HG03571 (cell line): ENCODE data around the gene LAMA3.
"Not testable (repeated sequence)": the region's sequence is repeated elsewhere in the genome, so short reads cannot be mapped to it uniquely, and the experiment has no call there.

Experiments used
- ATAC-seq: cut with Tn5 transposase; IDR thresholded peaks from one replicate; pipeline ENCODE4 v1.9.1; 2021; ENCODE audit not compliant: unreplicated experiment

The LAMA3 gene

GRCh38 chr18:23703057-23703986 lies 14.1 kb downstream of the LAMA3 start:
- ATAC-seq = no peak

- ATAC-seq = no peak
Observed at GRCh38 chr18:23703987-23704384, 14.7 kb downstream of the LAMA3 start.

- no peak for ATAC-seq
Observed at GRCh38 chr18:23704806-23705205, 15.6 kb downstream of the LAMA3 start.

- no peak for ATAC-seq
Observed at GRCh38 chr18:23706971-23707640, 17.9 kb downstream of the LAMA3 start.

GRCh38 chr18:23710068-23710527 lies 20.8 kb downstream of the LAMA3 start:
- no peak for ATAC-seq

- ATAC-seq = no peak
Observed at GRCh38 chr18:23710946-23711345, 21.7 kb downstream of the LAMA3 start.

GRCh38 chr18:23711426-23711825 lies 22.2 kb downstream of the LAMA3 start:
- ATAC-seq = no peak

- no peak for ATAC-seq
Observed at GRCh38 chr18:23712445-23712844, 23.2 kb downstream of the LAMA3 start.

- ATAC-seq = no peak
Observed at GRCh38 chr18:23714576-23714975, 25.3 kb downstream of the LAMA3 start.

- ATAC-seq = not testable (repeated sequence)
Observed at GRCh38 chr18:23716079-23716478, 26.8 kb downstream of the LAMA3 start.

- ATAC-seq = no peak
Observed at GRCh38 chr18:23716516-23716915, 27.3 kb downstream of the LAMA3 start.

- no peak for ATAC-seq
Observed at GRCh38 chr18:23716966-23717365, 27.7 kb downstream of the LAMA3 start.

- no peak for ATAC-seq
Observed at GRCh38 chr18:23718243-23718720, 29.0 kb downstream of the LAMA3 start.

- ATAC-seq = no peak
Observed at GRCh38 chr18:23718731-23719130, 29.5 kb downstream of the LAMA3 start.

GRCh38 chr18:23719634-23720201 lies 30.5 kb downstream of the LAMA3 start:
- no peak for ATAC-seq

GRCh38 chr18:23721696-23722480 lies 32.6 kb downstream of the LAMA3 start:
- no peak for ATAC-seq

GRCh38 chr18:23722646-23723045 lies 33.4 kb downstream of the LAMA3 start:
- no peak for ATAC-seq

- ATAC-seq = no peak
Observed at GRCh38 chr18:23723121-23723520, 33.9 kb downstream of the LAMA3 start.

- ATAC-seq = no peak
Observed at GRCh38 chr18:23724681-23725080, 35.4 kb downstream of the LAMA3 start.

- no peak for ATAC-seq
Observed at GRCh38 chr18:23725351-23725750, 36.1 kb downstream of the LAMA3 start.
